GM06990 (cell line): Measurements from ENCODE around the gene GULP1.
"Not testable (repeated sequence)": the region's sequence is repeated elsewhere in the genome, so short reads cannot be mapped to it uniquely, and the experiment has no call there.

Experiments used
- DNase-seq: peaks from one replicate; pipeline ENCODE4 v3.0.0-alpha.2; 2011; ENCODE audit not compliant: insufficient read length; ENCODE audit errors: extremely low read depth
- H3K27me3 ChIP-seq: replicated peaks from 2 replicates; pipeline ENCODE4 v1.6.0; 2011; ENCODE audit warnings: low read length; ENCODE audit not compliant: control insufficient read depth, insufficient read depth
- H3K36me3 ChIP-seq: 2 replicates; pipeline ENCODE4 v1.5.1; 2011; ENCODE audit warnings: low read length; ENCODE audit not compliant: control insufficient read depth, insufficient read depth
- H3K4me3 ChIP-seq: replicated peaks from 2 replicates; pipeline ENCODE4 v1.5.1; 2011; ENCODE audit warnings: low read depth, mild to moderate bottlenecking, control low read depth, low read length
- CTCF ChIP-seq: IDR thresholded peaks from 2 replicates; pipeline ENCODE4 v1.5.1; 2011; ENCODE audit warnings: low read length, control low read depth, mild to moderate bottlenecking, inconsistent platforms; ENCODE audit not compliant: insufficient read depth, poor library complexity, severe bottlenecking

GULP1 gene

DNA sequence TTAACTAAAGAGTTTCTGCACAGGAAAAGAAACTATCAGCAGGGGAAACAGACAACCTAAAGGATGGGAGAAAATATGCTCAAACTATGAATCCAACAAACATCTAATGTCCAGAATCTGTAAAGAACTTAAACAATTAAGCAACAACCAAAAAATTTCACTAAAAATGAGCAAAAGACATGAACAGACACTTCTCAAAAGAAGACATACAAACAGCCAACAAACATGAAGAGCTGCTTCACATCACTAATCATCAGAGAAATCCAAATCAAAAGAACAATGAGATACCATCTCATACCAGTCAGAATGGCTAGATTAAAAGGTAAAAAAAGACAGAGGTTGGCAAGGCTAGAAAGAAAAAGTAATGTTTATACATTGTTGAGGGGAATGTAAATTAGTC is 8.8 kb upstream of the GULP1 start:
- H3K4me3 ChIP-seq = no peak overlapping the region

DNA sequence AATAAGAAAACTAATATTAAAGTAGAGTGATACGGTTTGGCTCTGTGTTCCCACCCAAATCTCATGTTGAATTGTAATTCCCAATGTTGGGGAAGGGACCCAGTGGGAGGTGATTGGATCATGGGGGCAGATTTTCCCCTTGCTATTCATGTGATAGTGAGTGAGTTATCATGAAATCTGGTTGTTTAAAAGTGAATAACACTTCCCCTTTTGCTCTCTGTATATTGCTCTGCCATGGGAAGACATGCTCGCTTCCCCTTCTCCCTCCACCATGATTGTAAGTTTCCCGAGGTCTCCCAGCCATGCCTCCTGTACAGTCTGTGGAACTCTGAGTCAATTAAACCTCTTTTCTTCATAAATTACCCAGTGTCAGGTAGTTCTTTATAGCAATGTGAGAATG is 7.4 kb upstream of the GULP1 start:
- DNase-seq, H3K4me3 ChIP-seq, H3K36me3 ChIP-seq, H3K27me3 ChIP-seq: not testable (repeated sequence)

More for the DNA sequence above, 8.8 kb upstream of the GULP1 start:
- Histone ChIP-seq H3K36me3 (no peaks in the 10 kb centered on the region), H3K27me3 (no peaks in the 10 kb centered on the region)
- no peak for TF ChIP-seq CTCF
- no peak for DNase-seq

DNA sequence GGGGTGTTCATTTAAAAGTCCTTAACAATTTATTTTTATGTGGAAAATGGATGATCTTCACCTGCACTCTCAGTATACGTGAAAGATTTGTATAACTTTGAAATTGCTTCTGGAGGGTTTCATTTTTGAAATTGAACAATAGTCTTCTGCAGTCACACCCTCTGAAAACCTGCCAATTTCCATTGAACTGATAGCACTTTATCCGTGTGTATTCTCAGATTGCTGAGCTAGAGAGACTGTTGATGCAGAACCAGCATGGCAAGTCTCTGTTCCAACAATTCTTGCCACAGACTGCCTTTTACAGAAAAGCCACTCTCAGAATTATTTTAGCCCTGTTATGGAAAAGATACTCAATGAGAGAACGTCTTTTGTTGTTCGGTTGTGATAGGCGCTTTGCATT is 6.6 kb upstream of the GULP1 start:
- Histone ChIP-seq H3K27me3 (no peaks in the 10 kb centered on the region), H3K36me3 (no peaks in the 10 kb centered on the region), H3K4me3 (no peak overlapping the region)
- no peak for DNase-seq
- TF ChIP-seq CTCF = no peak

GRCh38 chr2:188285774-188286173 is 5.9 kb upstream of the GULP1 start:
- TF ChIP-seq CTCF = no peak
- no peak for DNase-seq
- no peak overlapping the region for H3K4me3 ChIP-seq
- no peaks in the 10 kb centered on the region for H3K36me3 ChIP-seq
- no peaks in the 10 kb centered on the region for H3K27me3 ChIP-seq

DNA sequence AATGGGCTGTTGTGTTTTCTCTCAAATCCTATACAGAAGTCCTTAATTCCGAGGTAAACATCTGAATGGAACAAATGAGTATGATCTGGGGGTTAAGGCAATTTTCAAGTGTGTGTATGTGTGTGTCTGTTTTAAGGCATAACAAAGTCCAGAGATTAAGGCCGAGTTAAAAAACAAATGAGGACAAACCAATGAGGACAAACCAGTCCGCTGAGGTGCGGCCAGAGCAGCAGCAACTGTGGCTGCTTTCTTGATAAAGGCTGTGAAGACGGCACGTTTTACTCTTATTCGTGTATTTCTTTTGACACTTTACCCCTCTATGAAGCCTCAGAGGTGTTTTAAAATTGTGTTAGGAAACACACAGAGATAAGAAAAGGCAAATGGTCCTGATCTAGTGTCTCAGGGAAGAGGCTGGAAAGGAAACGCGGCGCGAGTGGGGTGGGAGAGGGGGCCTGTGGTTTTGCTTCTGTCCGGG is 495 bp upstream of the GULP1 start:
- no peaks in the 10 kb centered on the region for H3K27me3 ChIP-seq
- no peak overlapping the region for H3K4me3 ChIP-seq
- no peak for DNase-seq
- no peak for TF ChIP-seq CTCF
- no peaks in the 10 kb centered on the region for H3K36me3 ChIP-seq

DNA sequence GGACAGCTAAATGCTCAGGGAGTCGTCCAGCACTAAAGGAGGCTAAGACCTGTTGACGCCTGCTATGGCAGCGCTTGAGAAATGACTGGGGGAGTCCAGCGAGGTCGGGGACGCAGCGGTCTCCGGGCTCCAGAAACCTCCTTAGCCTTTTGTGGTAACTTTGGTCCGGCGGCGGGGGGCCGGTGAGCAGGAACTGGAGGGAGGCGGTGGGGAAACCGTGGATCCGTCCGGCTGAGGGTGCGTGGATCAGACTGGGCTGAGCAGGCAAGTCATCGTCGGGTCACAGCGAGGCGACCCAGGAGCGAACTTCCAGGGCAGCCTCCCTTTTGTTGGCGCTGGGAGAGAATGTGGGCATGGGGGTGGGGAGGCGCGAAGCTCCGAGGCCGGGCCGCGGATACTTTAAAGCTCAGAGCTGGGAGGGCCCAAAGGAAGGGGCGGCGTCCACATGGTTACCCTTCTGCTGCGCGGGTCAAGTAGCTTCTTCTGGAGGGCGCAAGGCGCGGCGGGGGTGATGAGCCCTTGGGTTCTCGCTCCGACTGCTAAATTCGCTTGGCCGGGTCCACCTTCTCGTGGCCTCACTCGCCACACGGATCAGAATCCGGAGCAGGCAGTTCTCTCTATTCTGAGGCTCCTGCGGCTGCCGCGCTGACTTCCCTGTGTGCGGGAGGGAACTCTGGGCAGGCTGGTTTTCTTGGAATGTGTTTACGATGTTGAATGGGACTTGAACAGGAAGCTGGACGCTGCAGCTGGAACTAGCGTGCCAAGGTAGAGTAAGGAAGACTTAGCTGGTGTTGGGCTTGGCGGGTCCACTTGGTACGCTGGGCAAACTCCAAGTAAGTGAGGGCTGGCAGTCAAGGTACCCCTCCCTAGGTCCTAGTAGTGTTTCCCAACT is 920 bp downstream of the GULP1 start:
- Histone ChIP-seq H3K4me3 (no peak overlapping the region), H3K36me3 (no peaks in the 10 kb centered on the region), H3K27me3 (no peaks in the 10 kb centered on the region)
- TF ChIP-seq CTCF = no peak
- peak; percentile 0 for DNase-seq
